Iris pigment epithelial cell (primary cell): ENCODE measurements around the gene VAMP7.
"Not testable (repeated sequence)": the region's sequence is repeated elsewhere in the genome, so short reads cannot be mapped to it uniquely, and the experiment has no call there.

Source experiments
- DNase-seq: peaks from one replicate; pipeline ENCODE4 v3.0.0-alpha.2; 2011; ENCODE audit warnings: low read depth

The VAMP7 gene

GRCh38 chrX:155881158-155881993 lies at the start of gene VAMP7:
Gene VAMP7, plus strand, starts transcription at chrX:155881345. Its CDS starts 8,122 bp downstream, at chrX:155889467.
- peak; percentile 91 for DNase-seq

DNA sequence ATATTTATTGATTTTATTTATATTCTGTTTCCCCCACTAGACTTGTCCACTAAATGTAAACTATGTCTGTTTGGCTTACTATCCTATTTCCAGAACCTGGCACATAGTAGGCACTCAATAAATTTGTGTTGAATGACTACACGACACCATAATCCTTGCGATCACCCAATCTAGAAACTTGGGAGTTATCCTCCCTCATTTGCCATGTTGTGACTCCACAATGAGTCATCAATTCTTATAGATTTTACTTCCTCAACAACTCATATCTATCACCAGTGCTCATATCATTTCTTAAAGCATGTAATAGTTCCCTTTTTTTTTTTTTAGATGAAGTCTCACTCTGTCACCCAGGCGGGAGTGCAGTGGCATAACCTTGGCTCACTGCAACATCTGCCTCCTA lies 39.9 kb upstream of the VAMP7 start:
- no peak for DNase-seq

- DNase-seq: not testable (repeated sequence)
Measured at GRCh38 chrX:155851786-155852185, 29.4 kb upstream of the VAMP7 start.

DNA sequence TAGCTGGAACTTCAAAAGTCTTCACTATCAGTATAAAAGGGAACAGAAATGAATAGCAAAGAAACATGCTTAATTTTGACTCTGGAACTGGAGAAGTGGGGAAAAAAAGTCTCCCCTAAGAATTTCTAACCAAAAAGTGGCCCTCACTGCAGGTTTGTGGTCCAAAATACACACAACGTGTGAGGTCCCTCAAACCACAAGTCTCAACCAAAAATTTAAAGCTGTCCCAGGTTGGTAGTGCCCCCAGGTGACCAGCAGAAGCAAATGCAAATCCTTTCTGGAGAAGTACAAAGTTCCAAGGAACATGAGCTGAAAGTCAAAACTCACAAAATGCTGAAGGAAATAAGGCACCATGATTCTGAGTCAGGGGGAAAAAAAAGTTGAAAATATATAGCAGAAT lies 23.6 kb upstream of the VAMP7 start:
- DNase-seq: peak; percentile 7

DNA sequence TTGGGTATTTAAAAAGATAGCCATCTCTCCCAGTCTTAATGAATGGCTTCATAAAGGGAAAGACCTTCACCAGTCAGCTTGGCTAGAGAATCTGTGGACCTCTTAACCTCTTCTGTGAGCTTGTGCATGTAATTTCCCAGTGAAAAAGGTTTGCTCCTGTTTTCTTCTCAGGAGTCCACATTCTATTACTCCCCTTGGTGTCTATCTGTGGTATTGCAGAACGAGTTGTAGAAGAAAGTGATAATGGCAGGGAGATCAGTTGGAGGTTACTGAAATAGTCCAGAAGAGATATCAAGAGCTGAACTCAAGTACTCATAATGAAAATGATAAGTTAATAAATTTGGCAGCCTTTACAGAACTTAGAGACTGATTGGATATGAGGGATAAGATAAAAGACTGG lies 16.5 kb upstream of the VAMP7 start:
- peak; percentile 13 for DNase-seq

- no peak for DNase-seq
Measured at GRCh38 chrX:155865193-155865592, 16.0 kb upstream of the VAMP7 start.

DNA sequence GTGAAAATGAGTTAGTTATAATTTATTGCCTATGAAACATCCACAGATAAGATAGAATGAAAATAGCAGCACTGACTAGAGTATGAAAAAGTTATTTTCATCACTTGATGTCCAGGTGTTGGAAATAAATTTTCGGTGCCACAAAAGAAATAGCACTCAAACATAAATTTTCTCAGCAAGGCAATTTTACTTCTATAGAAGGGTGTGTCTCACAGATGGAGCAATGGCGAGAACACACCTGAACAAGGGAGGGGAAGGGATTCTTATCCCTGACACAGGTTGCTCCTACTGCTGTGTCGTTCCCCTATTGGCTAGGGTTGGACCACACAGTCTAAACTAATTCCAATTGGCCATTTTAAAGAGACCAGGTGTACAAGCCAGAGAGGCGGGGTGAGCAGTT lies 13.3 kb upstream of the VAMP7 start:
- no peak for DNase-seq

- DNase-seq: no peak
Measured at GRCh38 chrX:155870958-155871357, 10.2 kb upstream of the VAMP7 start.

GRCh38 chrX:155871934-155872333 lies 9.2 kb upstream of the VAMP7 start:
- DNase-seq: no peak

GRCh38 chrX:155873188-155873587 lies 8.0 kb upstream of the VAMP7 start:
- no peak for DNase-seq

DNA sequence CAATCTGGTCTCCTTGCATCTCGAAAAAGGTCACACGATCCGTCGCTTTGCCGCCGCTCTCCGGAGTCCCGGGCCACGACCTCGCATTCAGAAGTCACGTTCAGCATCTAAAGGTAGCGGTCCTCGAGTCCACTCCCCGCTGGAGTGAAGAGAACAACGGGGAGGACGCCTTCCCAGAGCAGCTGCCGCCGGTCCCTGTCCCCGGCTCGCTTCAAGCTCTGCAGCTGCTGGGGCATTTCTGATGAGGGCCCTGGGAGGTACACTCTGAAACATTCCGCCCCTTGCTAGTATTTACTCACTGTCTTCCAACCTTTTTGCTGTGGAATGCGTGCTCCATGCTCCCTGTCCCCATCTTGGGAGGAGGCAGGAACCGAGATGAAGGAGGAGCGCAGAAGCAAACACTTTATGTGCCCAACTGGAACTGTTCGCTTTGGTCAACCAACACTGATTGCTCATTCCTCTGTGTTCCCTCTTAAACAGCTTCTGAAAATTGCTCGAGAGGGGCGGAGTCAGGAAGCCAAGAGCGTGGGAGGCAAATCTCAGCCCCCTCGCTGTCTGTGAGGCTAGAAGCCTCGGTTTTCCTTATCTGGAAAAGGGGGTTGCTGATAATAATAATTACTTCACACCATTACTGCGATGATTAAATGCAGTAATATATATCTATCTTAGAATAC lies 6.4 kb upstream of the VAMP7 start:
- no peak for DNase-seq

- no peak for DNase-seq
Measured at GRCh38 chrX:155876704-155877103, 4.4 kb upstream of the VAMP7 start.

GRCh38 chrX:155877288-155877687 lies 3.9 kb upstream of the VAMP7 start:
- no peak for DNase-seq

DNA sequence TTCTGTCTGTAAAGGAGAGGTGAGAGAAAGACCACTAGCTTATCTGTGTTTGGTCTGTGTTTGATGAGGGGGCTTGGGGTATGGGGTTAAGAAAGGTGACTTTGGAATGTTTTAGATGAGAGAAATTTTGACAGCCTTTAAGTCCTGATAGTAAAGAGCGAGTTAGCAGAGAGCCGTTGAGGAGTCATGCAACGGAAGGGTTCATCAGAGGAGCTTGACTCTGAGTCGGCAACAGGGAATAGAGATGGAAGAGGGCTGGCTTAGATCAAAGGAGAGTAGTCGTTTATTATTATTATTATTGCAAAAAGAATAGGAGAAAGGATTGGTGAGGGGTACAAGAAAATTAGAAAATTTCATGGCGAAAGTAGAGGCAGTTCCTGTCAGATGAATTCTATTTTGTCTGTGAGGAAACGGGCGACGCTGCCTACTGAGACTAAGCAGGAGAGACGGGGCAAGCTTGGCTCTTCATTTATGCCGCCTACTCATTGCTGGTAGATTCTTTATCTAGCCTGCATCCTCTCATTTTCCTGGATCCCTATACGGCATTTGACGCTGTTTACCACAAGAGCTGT lies 473 bp upstream of the VAMP7 start:
- peak; percentile 28 for DNase-seq

DNA sequence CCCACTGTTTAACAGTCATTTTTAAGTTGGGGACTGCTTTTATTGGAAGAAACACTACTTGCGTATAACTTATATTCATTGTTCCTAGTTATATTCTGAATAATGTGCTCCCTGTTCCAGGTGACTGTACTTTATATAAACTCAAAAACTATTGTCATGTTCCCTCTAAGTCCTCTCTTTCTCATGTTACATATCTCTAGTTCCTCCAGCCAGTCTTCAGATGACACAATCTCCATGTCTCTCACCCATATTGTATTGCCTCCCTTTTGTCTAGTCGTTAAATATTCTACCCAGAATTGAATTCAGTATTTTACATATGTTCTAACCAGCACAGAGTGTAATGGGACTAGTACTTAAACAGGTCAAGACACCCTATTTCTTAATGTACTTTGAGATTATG lies 5.3 kb downstream of the VAMP7 start:
- no peak for DNase-seq

- DNase-seq: peak; percentile 80
Measured at GRCh38 chrX:155888139-155888538, 7.0 kb downstream of the VAMP7 start.

DNA sequence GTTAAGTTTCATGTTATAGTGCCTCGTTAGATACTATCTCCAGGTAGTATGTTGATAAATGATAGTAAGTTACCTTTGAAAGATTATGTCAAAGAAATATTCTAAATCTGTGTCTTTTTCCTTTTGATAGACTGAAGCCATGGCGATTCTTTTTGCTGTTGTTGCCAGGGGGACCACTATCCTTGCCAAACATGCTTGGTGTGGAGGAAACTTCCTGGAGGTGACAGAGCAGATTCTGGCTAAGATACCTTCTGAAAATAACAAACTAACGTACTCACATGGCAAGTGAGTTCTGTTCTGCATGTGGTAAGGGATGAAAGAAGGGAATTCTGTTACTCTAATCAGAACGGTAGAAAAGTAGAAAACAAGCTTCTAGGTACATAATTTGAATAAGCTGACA lies 8.2 kb downstream of the VAMP7 start:
- no peak for DNase-seq

DNA sequence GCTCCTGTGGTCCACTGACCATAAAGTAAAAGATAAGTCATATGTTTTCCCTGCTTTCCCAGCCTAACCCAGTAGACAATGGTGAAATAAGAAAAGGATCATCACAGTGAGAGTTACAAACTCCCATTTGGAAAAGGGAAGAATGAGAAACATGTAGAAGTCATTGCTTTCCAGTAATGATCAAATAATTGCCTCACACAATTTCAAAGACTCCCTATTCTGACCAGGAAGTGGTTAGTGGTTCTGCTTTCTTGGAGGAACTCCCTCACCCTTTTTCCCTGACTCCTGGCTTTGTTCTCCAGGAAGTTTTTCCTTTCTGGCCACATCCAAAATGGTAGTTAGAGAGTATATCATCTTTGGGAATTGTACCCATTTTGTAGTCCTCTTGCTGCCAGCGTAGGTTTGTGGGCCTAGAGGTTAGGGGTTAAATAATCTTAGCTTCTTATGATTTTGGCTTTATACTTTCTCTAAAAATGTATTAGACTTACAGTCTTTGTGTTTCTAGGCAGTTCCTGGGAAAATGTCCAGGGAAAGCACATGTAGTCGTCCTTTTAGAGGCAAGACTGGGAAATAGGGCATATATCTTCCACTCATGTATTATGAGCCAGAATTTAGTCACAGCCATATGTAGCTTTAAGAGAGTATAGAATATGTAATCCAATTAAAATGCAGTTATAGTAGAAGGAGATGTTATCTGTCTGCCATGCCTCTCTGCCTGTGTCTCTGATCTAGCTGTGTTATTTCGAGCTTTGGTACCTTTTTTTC lies 10.5 kb downstream of the VAMP7 start:
- DNase-seq: no peak

- no peak for DNase-seq
Measured at GRCh38 chrX:155893521-155893920, 12.4 kb downstream of the VAMP7 start.

- no peak for DNase-seq
Measured at GRCh38 chrX:155896512-155896911, 15.4 kb downstream of the VAMP7 start.

DNA sequence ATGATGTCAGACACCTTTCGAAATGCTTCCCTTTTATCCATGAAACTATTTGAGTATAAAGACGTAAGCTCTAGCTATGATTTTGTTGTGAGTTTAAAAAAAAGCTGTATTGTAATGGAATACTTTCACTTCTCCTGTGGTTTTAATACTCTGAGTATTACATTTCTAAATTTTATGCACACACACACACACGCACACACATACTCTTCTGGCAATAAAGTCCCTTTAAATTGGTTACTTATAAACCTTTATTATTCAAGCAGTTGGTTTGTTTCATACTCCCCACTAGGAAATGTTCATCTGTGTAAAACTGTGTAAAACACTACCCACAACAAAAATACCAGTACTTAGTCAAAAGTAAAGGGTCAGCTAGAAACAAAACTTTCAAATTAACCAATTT lies 18.2 kb downstream of the VAMP7 start:
- peak; percentile 10 for DNase-seq

DNA sequence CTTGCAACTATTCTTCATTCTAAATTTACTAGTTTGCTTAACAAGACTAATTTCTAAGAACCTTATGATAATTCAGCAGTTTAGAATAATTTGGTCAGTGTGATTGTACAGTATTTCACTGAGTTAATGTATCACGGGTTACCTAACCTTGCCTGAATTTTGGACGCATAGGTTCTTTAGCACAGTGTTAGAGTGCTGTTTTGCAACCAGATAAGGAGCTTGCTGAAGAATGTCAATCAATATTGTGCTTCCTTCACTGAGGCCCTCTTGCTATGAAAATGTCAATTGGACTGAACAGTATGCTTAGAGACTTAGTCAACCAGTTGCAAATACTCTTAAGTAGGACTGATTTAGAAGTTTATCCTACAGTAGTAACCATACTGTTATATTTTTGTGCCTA lies 19.6 kb downstream of the VAMP7 start:
- DNase-seq: no peak
